Bronchial epithelial cell (primary cell): ENCODE measurements around the gene FGF5. TPM values are rescaled to one million over a fixed set of nuclear protein-coding genes. Genes with fewer than 3 reads are reported as not detected.
"Not testable (repeated sequence)": the region's sequence is repeated elsewhere in the genome, so short reads cannot be mapped to it uniquely, and the experiment has no call there.

Experiments used
- DNase-seq: peaks from one replicate; pipeline ENCODE4 v3.0.0-alpha.2; 2010; ENCODE audit warnings: low read depth
- FAIRE-seq: peaks from 2 replicates; lab custom pipeline; 2011; peaks lifted over from hg19 to GRCh38; lab: Jason Lieb, UNC
- H3K27me3 ChIP-seq: 2 replicates; pipeline ENCODE4 v1.5.1; 2011; ENCODE audit warnings: low read length; ENCODE audit not compliant: control insufficient read depth, insufficient read depth
- H3K36me3 ChIP-seq: 2 replicates; pipeline ENCODE4 v1.5.1; 2011; ENCODE audit warnings: low read length; ENCODE audit not compliant: control insufficient read depth, insufficient read depth
- H3K4me3 ChIP-seq: 2 replicates; pipeline ENCODE4 v1.5.1; 2011; ENCODE audit warnings: mild to moderate bottlenecking, low read depth, low read length, control low read depth
- total RNA-seq: library from RNA; depleted of rRNA; stranded (reverse); fragments of >200 nt; gene quantifications from 2 replicates; pipeline ENCODE4 v1.2.1, GENCODE V29; 2014
- TF ChIP-seq, protein P1 (sequence below): IDR thresholded peaks from 2 replicates; pipeline ENCODE4 v1.5.1; 2011; ENCODE audit warnings: mild to moderate bottlenecking, moderate library complexity, low read length, control low read depth, inconsistent platforms; ENCODE audit not compliant: insufficient read depth, severe bottlenecking

The FGF5 gene
- total RNA-seq, 1 donor from 2014 or later: 1.3 TPM

DNA sequence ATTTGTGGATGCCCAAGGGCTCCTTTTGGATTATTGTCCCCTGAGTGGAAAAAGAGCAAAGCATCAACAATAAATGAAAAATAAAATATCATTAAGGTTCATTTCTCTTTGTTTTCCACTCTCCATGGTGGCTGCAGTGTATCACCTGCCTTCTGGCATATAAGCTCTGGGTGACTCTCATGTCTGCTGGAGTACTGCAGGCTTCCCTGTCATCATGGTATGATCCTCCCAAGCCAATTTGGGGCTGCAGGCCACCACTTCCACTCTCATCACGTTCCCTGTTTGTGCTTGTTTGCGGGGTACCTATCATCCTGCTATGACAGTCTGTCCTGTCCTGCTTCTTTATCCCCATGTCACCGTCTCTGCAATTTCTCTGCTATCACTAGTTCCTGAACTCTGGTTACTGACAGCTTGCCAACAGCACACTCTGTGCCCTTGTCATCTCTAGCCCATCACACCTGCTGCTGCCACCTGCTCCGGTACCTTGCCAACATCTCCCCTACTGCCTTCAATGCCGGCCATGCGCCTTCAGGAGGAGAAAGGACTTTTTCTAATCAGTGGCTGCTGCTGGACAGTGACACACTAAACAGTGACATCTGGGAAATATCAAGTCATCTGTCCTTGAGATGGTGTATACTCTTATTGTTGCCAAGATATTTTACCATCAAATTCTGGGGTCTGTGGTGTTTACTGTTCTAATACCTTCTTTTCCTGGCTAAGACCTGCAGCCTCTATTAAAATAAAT is 23.0 kb upstream of the FGF5 start:
- no peak overlapping the region for H3K4me3 ChIP-seq
- H3K27me3 ChIP-seq: no peaks in the 10 kb centered on the region
- no peaks in the 10 kb centered on the region for H3K36me3 ChIP-seq
- no peak for DNase-seq
- no peak for FAIRE-seq
- TF ChIP-seq, protein P1, sequence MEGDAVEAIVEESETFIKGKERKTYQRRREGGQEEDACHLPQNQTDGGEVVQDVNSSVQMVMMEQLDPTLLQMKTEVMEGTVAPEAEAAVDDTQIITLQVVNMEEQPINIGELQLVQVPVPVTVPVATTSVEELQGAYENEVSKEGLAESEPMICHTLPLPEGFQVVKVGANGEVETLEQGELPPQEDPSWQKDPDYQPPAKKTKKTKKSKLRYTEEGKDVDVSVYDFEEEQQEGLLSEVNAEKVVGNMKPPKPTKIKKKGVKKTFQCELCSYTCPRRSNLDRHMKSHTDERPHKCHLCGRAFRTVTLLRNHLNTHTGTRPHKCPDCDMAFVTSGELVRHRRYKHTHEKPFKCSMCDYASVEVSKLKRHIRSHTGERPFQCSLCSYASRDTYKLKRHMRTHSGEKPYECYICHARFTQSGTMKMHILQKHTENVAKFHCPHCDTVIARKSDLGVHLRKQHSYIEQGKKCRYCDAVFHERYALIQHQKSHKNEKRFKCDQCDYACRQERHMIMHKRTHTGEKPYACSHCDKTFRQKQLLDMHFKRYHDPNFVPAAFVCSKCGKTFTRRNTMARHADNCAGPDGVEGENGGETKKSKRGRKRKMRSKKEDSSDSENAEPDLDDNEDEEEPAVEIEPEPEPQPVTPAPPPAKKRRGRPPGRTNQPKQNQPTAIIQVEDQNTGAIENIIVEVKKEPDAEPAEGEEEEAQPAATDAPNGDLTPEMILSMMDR: no peak

DNA sequence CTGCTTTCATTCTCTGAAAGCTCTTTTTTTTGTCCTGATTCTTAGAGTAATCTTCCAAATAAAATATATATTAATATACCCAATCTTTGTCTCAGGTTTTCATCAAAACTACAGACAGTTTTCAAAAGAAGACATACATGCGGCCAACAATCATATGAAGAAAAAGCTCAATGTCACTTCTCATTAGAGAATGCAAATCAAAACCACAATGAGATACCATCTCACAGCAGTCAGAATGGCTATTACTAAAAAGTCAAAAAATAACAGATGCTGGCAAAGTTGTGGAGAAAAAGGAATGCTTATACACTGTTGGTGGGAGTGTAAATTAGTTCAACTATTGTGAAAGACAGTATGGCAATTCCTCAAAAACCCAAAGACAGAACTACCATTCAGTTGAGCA is 19.0 kb upstream of the FGF5 start:
- not testable (repeated sequence) for FAIRE-seq, H3K4me3 ChIP-seq, H3K27me3 ChIP-seq, DNase-seq, H3K36me3 ChIP-seq

DNA sequence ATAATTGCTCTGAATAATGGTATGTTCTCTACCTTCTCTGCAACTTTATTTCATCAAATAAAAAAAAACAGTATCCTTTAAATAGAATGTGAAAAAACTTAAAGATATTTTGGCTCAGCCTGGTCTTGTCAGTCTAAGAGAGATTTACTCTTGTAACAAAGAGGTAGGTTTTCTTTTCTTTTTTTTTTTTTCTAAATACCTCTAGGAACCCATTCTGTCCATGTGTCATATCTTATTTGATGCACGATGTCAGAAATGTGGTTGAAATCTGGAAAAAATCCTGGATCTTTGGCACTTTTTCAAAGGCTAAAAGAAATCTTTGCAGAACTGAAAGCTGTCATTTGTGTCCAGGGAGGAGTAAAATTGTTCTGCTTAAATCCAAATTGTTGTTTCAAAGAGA is 17.3 kb upstream of the FGF5 start:
- Histone ChIP-seq H3K4me3 (no peak overlapping the region), H3K27me3 (no peaks in the 10 kb centered on the region), H3K36me3 (no peaks in the 10 kb centered on the region)
- DNase-seq: no peak
- TF ChIP-seq, protein P1: no peak
- no peak for FAIRE-seq

DNA sequence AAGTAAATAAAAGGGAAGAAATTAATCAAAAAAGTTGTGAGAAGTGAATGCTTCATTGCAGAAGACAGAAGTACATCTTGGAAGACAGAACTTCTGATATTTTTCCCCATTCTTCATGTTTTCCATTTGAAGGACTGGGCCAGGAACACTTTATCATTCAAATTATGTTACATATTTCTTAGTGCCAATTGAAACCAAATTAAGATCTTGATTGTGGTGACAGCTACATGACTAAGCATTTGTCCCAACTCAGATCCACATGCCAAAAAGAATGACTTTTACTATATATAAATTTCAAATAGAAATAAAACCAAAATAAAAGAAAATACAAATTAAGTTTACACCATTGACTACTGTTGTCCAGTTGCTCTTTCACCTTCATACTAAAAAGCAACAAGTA is 14.0 kb upstream of the FGF5 start:
- Histone ChIP-seq H3K4me3 (no peak overlapping the region), H3K36me3 (no peaks in the 10 kb centered on the region), H3K27me3 (no peaks in the 10 kb centered on the region)
- FAIRE-seq: no peak
- no peak for DNase-seq
- TF ChIP-seq, protein P1: no peak

DNA sequence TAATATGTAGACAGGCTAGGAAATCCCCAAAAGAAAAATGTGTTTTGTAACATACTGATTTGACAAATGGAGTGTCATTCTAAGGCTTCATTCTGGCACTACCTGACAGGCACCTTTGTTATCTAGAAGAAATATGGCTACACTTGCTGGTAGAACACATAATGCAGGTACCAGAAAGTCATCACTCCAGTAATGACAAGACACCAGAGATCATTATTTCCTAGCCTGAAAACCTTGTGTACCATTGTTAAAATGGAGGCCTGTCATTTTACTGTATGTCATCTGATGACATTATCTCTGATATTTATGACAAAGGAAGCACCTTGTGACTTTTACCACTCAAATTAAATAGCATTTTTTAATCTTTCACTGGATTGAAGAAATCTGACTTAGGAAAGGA is 13.5 kb upstream of the FGF5 start:
- TF ChIP-seq, protein P1: no peak

DNA sequence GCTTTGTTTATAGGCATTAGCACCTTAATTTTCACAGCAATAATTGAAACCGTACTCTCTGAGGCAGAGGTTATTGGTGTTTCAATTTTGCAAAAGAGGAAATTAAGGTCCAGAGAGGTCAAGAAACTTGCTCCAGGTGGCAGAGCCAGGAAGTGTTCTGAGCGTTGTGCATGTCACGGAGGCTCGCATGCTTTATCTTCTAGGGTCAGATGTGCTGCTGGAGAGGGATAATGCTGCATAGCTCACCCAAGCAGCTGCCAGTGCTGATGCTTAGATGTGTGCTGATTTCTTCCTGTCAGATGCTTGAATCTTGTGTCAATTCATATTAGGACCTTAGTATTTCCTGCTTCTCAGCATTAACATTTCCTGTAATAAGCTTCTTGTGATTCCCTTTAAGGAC is 13.0 kb upstream of the FGF5 start:
- Histone ChIP-seq H3K27me3 (no peaks in the 10 kb centered on the region), H3K4me3 (no peak overlapping the region), H3K36me3 (no peaks in the 10 kb centered on the region)
- FAIRE-seq (no peak), DNase-seq (no peak)
- TF ChIP-seq, protein P1: no peak

More for the DNA sequence above, 13.5 kb upstream of the FGF5 start:
- Histone ChIP-seq H3K27me3 (no peaks in the 10 kb centered on the region), H3K4me3 (no peak overlapping the region), H3K36me3 (no peaks in the 10 kb centered on the region)
- DNase-seq (no peak), FAIRE-seq (no peak)
